ENCODE results near the gene RGMB. TPM values are rescaled to one million over a fixed set of nuclear protein-coding genes. Genes with fewer than 3 reads are reported as not detected.
A peak's percentile ranks its signal among the peaks of the same experiment; 100 is the strongest.

Gene RGMB
- total RNA-seq, 1 experiment from 2014 or later, result 35.8 TPM

DNA sequence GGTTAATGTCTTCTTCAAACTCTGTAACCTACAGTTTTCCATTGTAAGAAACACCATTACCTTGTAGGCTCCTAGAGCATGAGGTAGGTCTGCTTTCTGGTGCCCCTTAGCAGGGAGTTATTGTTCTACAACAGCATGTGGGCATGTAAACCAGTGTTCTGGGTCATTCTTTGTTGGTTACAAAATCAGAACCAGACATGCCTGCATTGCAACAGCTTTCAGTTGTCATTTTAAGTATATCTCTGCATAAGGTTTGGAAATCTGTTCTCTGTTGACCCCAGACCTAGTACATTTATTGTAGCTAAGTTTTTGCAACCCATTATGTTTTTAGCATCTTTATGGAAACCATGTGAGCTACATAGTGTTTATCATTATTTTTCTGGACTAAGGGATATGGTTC, 10.9 kb downstream of the RGMB start:
- H3K27me3 Mint-ChIP-seq (ENCODE audit: unreplicated experiment), result no peaks in the 10 kb centered on the region
- TF ChIP-seq, protein P1, sequence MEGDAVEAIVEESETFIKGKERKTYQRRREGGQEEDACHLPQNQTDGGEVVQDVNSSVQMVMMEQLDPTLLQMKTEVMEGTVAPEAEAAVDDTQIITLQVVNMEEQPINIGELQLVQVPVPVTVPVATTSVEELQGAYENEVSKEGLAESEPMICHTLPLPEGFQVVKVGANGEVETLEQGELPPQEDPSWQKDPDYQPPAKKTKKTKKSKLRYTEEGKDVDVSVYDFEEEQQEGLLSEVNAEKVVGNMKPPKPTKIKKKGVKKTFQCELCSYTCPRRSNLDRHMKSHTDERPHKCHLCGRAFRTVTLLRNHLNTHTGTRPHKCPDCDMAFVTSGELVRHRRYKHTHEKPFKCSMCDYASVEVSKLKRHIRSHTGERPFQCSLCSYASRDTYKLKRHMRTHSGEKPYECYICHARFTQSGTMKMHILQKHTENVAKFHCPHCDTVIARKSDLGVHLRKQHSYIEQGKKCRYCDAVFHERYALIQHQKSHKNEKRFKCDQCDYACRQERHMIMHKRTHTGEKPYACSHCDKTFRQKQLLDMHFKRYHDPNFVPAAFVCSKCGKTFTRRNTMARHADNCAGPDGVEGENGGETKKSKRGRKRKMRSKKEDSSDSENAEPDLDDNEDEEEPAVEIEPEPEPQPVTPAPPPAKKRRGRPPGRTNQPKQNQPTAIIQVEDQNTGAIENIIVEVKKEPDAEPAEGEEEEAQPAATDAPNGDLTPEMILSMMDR (IDR thresholded peaks at IDR 0.05; ENCODE audit: unreplicated experiment), result no peak
- peaks cover 48% of the 10 kb centered on the region for H3K36me3 Mint-ChIP-seq (ENCODE audit: insufficient read depth, unreplicated experiment)
- peaks cover 48% of the 10 kb centered on the region for H3K4me1 Mint-ChIP-seq (ENCODE audit: low read depth, unreplicated experiment)
- no peaks in the 10 kb centered on the region for H3K9me3 Mint-ChIP-seq (ENCODE audit: low read depth, unreplicated experiment)
- BruUV-seq (replicated peaks), result no TSS peak
- no peak for DNase-seq
- H3K27ac Mint-ChIP-seq (ENCODE audit: unreplicated experiment), result no peak overlapping the region
- intact Hi-C loops (cut with micrococcal nuclease; ENCODE audit: unreplicated experiment), result no loop called here
- no peak overlapping the region for H3K4me3 Mint-ChIP-seq (ENCODE audit: low read depth, unreplicated experiment)
- CTCF ChIA-PET, result no interaction called here

DNA sequence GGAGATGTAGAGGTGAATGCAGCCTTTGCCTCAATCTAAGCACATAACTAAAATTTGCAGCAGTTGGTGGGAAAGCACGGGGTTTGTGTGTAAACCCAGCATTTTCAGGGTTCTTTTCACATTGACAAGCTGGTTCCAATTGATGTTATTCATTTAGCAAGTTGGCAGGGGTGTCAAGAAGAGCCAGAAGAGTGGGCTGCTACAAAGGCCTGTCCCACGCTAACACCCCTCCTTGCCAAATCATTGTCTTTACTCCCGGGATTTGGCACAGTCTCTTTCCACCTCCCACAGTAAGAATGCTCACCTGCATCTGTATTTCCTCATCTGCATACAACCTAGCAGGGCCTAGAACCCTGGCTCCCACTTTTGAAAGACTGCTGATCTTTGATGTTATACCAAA, 11.8 kb downstream of the RGMB start:
- no peak for DNase-seq
- no TSS peak for BruUV-seq (replicated peaks)
- intact Hi-C loops (cut with micrococcal nuclease; ENCODE audit: unreplicated experiment), result no loop called here
- TF ChIP-seq, protein P1 (IDR thresholded peaks at IDR 0.05; ENCODE audit: unreplicated experiment), result no peak
- H3K27ac Mint-ChIP-seq (ENCODE audit: unreplicated experiment), result no peak overlapping the region
- no peaks in the 10 kb centered on the region for H3K27me3 Mint-ChIP-seq (ENCODE audit: unreplicated experiment)
- H3K9me3 Mint-ChIP-seq (ENCODE audit: low read depth, unreplicated experiment), result no peaks in the 10 kb centered on the region
- peaks cover 45% of the 10 kb centered on the region for H3K36me3 Mint-ChIP-seq (ENCODE audit: insufficient read depth, unreplicated experiment)
- peaks cover 44% of the 10 kb centered on the region for H3K4me1 Mint-ChIP-seq (ENCODE audit: low read depth, unreplicated experiment)
- no peak overlapping the region for H3K4me3 Mint-ChIP-seq (ENCODE audit: low read depth, unreplicated experiment)
- CTCF ChIA-PET, result interaction anchor here (2.0 kb wide), 1 partner anchor 13 kb away, joined by 5 read pairs; no protein-coding TSS in a partner anchor

DNA sequence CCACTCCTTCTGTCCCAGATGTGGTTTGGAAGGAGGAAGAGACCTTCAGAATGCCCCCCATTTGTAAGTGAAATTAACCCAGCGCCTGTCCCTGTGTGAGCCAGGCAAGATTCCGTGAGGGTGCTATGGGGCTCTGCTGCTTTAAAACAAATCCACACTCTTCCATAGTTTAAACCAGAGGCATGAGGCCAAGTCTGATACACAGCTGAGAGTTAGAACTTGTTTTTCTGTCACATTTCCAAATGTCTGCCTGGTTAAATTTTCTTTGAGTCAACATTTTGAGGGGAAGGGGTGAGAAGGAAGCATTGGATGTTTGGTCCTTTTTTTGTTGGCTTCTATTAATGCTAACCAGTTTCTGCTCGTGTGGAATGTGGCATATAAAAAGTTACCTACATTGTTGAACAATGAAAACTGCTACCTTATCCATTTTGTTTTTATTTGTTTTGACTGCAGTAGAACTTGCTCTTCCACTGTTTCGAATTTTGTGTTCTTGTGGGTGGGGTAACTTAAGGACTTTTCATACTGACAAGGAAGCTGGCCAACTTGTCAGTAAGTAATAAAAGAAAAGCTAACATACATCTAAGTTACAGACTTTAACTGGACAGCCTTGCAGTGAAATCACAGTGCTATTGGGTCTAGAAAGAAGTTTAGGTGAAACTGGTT, 12.9 kb downstream of the RGMB start:
- H3K4me1 Mint-ChIP-seq (ENCODE audit: low read depth, unreplicated experiment), result peaks cover 39% of the 10 kb centered on the region
- DNase-seq, result no peak
- TF ChIP-seq, protein P1 (IDR thresholded peaks at IDR 0.05; ENCODE audit: unreplicated experiment), result no peak
- no peaks in the 10 kb centered on the region for H3K9me3 Mint-ChIP-seq (ENCODE audit: low read depth, unreplicated experiment)
- no TSS peak for BruUV-seq (replicated peaks)
- peak overlapping the region; percentile 0 for H3K4me3 Mint-ChIP-seq (ENCODE audit: low read depth, unreplicated experiment)
- intact Hi-C loops (cut with micrococcal nuclease; ENCODE audit: unreplicated experiment), result no loop called here
- H3K27me3 Mint-ChIP-seq (ENCODE audit: unreplicated experiment), result no peaks in the 10 kb centered on the region
- H3K27ac Mint-ChIP-seq (ENCODE audit: unreplicated experiment), result peak overlapping the region; percentile 23
- H3K36me3 Mint-ChIP-seq (ENCODE audit: insufficient read depth, unreplicated experiment), result peaks cover 35% of the 10 kb centered on the region
- CTCF ChIA-PET, result interaction anchor here (1.7 to 2.0 kb wide), 2 partner anchors 8 to 14 kb away, joined by 5 read pairs; no protein-coding TSS in a partner anchor

DNA sequence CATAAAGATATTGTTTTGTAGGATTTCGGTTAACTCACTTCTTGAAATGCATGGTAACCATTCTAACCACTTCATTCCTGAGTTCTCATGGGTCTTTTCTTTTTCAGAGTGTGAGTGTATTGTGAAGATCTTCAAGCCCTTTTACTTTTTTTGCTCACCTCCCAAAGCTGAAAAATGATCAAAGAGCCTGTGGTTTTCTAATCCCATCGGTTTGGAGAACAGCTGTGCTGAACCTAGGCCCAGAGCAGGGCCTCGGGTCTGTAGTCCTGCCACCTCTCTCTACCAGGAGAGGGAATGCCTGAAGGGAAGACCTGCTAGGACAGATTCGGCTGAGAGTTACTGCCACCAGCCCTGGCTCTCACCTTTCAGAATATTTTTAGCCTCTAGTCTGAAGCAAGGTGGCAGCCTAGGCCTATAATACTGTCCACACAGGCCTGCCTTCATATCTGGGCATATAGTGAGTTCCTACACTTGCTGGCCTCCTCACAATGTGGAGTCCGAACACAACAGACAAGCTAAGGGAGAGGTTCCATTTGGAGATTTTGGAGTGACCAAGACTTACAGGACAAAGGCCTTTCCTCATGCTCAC, 13.8 kb downstream of the RGMB start:
- peaks cover 47% of the 10 kb centered on the region for H3K4me1 Mint-ChIP-seq (ENCODE audit: low read depth, unreplicated experiment)
- CTCF ChIA-PET, result interaction anchor here (0.6 to 2.0 kb wide), 4 partner anchors 9 to 15 kb away, joined by 5 to 10 read pairs (median 6); no protein-coding TSS in a partner anchor
- no peak for DNase-seq
- no peaks in the 10 kb centered on the region for H3K27me3 Mint-ChIP-seq (ENCODE audit: unreplicated experiment)
- H3K9me3 Mint-ChIP-seq (ENCODE audit: low read depth, unreplicated experiment), result no peaks in the 10 kb centered on the region
- TF ChIP-seq, protein P1 (IDR thresholded peaks at IDR 0.05; ENCODE audit: unreplicated experiment), result no peak
- intact Hi-C loops (cut with micrococcal nuclease; ENCODE audit: unreplicated experiment), result no loop called here
- no peak overlapping the region for H3K27ac Mint-ChIP-seq (ENCODE audit: unreplicated experiment)
- H3K4me3 Mint-ChIP-seq (ENCODE audit: low read depth, unreplicated experiment), result no peak overlapping the region
- no TSS peak for BruUV-seq (replicated peaks)
- peaks cover 35% of the 10 kb centered on the region for H3K36me3 Mint-ChIP-seq (ENCODE audit: insufficient read depth, unreplicated experiment)
